HL-60 (cell line): Measurements from ENCODE around the gene YJU2.

ENCODE experiments used
- DNase-seq, 2 experiments: peaks; one replicate each; pipeline ENCODE4 v3.0.0-alpha.2; 2010 to 2020; ENCODE audit warnings: low read depth in 1 of 2, low spot score in 1 of 2
- H3K27ac ChIP-seq: fragments of 250-450 bp; sonication (Bioruptor Pico); replicated peaks from 2 replicates; pipeline ENCODE4 v1.5.1; 2020; ENCODE audit warnings: mild to moderate bottlenecking, moderate library complexity
- H3K27me3 ChIP-seq: fragments of 250-450 bp; sonication (Bioruptor Pico); 2 replicates; pipeline ENCODE4 v1.5.1; 2021; ENCODE audit warnings: mild to moderate bottlenecking, moderate library complexity; ENCODE audit not compliant: insufficient read depth, poor library complexity, severe bottlenecking
- H3K4me3 ChIP-seq: replicated peaks from 2 replicates; pipeline ENCODE4 v1.5.1; 2011; ENCODE audit warnings: mild to moderate bottlenecking, control low read depth, low read length; ENCODE audit not compliant: insufficient read depth
- GABPA ChIP-seq: IDR thresholded peaks from 2 replicates; pipeline ENCODE4 v1.6.1; 2012; ENCODE audit warnings: low read depth
- POLR2AphosphoS5 ChIP-seq: IDR thresholded peaks from 2 replicates; pipeline ENCODE4 v1.6.1; 2012; ENCODE audit warnings: low read depth
- REST ChIP-seq: IDR thresholded peaks from 2 replicates; pipeline ENCODE4 v1.6.1; 2012; ENCODE audit warnings: low read depth; ENCODE audit not compliant: insufficient replicate concordance
- SPI1 ChIP-seq: IDR thresholded peaks from 2 replicates; pipeline ENCODE4 v1.6.1; 2012; ENCODE audit warnings: low read depth, mild to moderate bottlenecking, borderline replicate concordance
- TF ChIP-seq, protein P1 (sequence below): IDR thresholded peaks from one replicate; pipeline ENCODE4 v1.5.1; 2011; ENCODE audit warnings: low read length, control low read depth, inconsistent platforms; ENCODE audit not compliant: insufficient read depth

The YJU2 gene

GRCh38 chr19:4294389-4294788, 47.5 kb downstream of the YJU2 start:
- TF ChIP-seq REST (no peak), SPI1 (no peak), GABPA (no peak), POLR2AphosphoS5 (no peak)
- TF ChIP-seq, protein P1, sequence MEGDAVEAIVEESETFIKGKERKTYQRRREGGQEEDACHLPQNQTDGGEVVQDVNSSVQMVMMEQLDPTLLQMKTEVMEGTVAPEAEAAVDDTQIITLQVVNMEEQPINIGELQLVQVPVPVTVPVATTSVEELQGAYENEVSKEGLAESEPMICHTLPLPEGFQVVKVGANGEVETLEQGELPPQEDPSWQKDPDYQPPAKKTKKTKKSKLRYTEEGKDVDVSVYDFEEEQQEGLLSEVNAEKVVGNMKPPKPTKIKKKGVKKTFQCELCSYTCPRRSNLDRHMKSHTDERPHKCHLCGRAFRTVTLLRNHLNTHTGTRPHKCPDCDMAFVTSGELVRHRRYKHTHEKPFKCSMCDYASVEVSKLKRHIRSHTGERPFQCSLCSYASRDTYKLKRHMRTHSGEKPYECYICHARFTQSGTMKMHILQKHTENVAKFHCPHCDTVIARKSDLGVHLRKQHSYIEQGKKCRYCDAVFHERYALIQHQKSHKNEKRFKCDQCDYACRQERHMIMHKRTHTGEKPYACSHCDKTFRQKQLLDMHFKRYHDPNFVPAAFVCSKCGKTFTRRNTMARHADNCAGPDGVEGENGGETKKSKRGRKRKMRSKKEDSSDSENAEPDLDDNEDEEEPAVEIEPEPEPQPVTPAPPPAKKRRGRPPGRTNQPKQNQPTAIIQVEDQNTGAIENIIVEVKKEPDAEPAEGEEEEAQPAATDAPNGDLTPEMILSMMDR, result no peak
- H3K27me3 ChIP-seq, result no peaks in the 10 kb centered on the region
- no peak overlapping the region for H3K27ac ChIP-seq
- no peak overlapping the region for H3K4me3 ChIP-seq
- no peak for DNase-seq

GRCh38 chr19:4295972-4296771, 49.3 kb downstream of the YJU2 start:
- H3K27me3 ChIP-seq, result no peaks in the 10 kb centered on the region
- TF ChIP-seq, protein P1, result no peak
- TF ChIP-seq GABPA (no peak), POLR2AphosphoS5 (no peak), REST (no peak), SPI1 (no peak)
- no peak overlapping the region for H3K4me3 ChIP-seq
- no peak for DNase-seq
- H3K27ac ChIP-seq, result no peak overlapping the region

DNA sequence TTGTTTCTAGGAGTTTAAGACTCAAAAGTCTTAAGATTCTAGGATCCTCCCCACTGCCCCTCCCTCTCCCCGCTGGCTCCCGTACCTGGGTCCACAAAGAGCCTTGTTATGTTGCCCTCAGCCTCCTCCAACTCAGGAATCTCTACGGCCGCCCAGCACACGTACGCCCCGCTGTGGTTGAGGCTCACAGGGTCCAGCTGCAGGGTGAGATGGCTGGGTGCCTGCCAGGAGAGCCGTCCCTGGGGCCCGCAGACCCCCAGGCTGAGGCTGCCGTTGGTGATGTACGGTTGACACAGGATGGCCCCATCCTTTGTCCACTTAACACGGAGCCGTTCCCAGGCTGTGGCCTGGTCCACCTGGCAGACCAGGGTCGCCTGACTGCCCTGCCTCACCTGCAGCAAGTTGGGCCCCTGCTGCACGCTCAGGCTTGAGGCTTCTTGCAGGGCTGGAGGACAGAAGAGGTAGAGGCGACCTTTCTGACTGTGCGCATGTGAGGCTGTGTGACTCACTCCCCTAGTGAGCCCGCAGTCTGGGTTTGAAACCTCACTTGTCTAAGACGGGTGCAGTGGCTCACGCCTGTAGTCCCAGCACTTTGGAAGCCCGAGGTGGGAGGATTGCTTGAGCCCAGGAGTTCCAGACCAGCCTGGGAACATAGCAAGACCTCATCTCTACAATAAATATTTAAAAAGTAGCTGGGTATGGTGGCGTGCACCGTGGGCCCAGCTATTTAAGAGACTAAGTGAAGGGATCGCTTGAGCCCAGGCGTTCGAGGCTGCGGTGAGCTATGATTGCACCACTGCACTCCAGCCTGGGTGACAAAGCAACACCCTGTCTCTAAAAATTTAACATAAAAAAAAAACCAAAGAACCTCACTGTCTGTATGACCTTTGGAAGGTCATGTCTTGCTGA, 51.3 kb downstream of the YJU2 start:
- no peak for TF ChIP-seq SPI1
- TF ChIP-seq GABPA, result no peak
- TF ChIP-seq POLR2AphosphoS5, result no peak
- TF ChIP-seq, protein P1, result no peak
- TF ChIP-seq REST, result no peak
- Histone ChIP-seq H3K27me3 (no peaks in the 10 kb centered on the region), H3K4me3 (no peak overlapping the region), H3K27ac (no peak overlapping the region)
- DNase-seq, result no peak
